PC-3 (cell line): ENCODE measurements around the gene IGFBP1. TPM values are rescaled to one million over a fixed set of nuclear protein-coding genes. Genes with fewer than 3 reads are reported as not detected.

ENCODE experiments used
- ATAC-seq: fragments of 200-7000 bp; cut with Tn5 transposase; 2 replicates; pipeline ENCODE4 v1.9.1; 2020; ENCODE audit warnings: mild to moderate bottlenecking, moderate library complexity
- BruUV-seq: library from RNA; stranded (reverse); fragments of 400-500 nt; replicated peaks from 2 replicates; lab custom pipeline; 2021; lab: Mats Ljungman, UMichigan
- CTCF ChIA-PET: fragments of 300-600 bp; sonication (Branson Sonifier 250); formaldehyde crosslinking; loops from one replicate; lab custom pipeline; 2022; ENCODE audit warnings: antibody characterized with exemption; lab: Charles Lee
- POLR2A ChIA-PET: fragments of 300-600 bp; sonication (Branson Sonifier 250); formaldehyde crosslinking; loops from one replicate; lab custom pipeline; 2022; ENCODE audit warnings: antibody characterized with exemption; ENCODE audit not compliant: unreplicated experiment; lab: Charles Lee
- DNase-seq: peaks from one replicate; pipeline ENCODE4 v3.0.0-alpha.2; 2015
- H2AFZ ChIP-seq: fragments of 300-600 bp; sonication (generic); 2 replicates; pipeline ENCODE4 v1.6.0; 2016; ENCODE audit warnings: antibody characterized with exemption, low read length
- H3F3A ChIP-seq: fragments of 300-600 bp; sonication (generic); one replicate; pipeline ENCODE4 v1.6.0; 2017; ENCODE audit warnings: antibody characterized with exemption, low read length, control low read depth, mild to moderate bottlenecking; ENCODE audit not compliant: unreplicated experiment
- H3K27ac ChIP-seq: fragments of 300-600 bp; sonication (generic); 2 replicates; pipeline ENCODE4 v1.5.1; 2016; ENCODE audit warnings: mild to moderate bottlenecking, low read length
- H3K27me3 ChIP-seq: fragments of 300-600 bp; sonication (generic); 2 replicates; pipeline ENCODE4 v1.6.1; 2016; ENCODE audit warnings: low read length, mixed read lengths
- H3K36me3 ChIP-seq: fragments of 300-600 bp; sonication (generic); 2 replicates; pipeline ENCODE4 v1.6.1; 2016; ENCODE audit warnings: low read depth, mixed run types, low read length, mixed read lengths
- H3K4me1 ChIP-seq: fragments of 300-600 bp; sonication (generic); 2 replicates; pipeline ENCODE4 v1.5.1; 2016; ENCODE audit warnings: low read length; ENCODE audit not compliant: insufficient read depth
- H3K4me2 ChIP-seq: fragments of 300-600 bp; sonication (generic); 2 replicates; pipeline ENCODE4 v1.6.0; 2016; ENCODE audit warnings: low read length
- H3K4me3 ChIP-seq: fragments of 300-600 bp; sonication (generic); 2 replicates; pipeline ENCODE4 v1.5.1; 2016; ENCODE audit warnings: mild to moderate bottlenecking, low read length, mixed read lengths
- H3K79me2 ChIP-seq: fragments of 300-600 bp; sonication (generic); 2 replicates; pipeline ENCODE4 v1.6.1; 2017; ENCODE audit warnings: low read length, mixed read lengths
- H3K9ac ChIP-seq: fragments of 300-600 bp; sonication (generic); 2 replicates; pipeline ENCODE4 v1.6.0; 2016; ENCODE audit warnings: mild to moderate bottlenecking, low read length
- H3K9me2 ChIP-seq: fragments of 300-600 bp; sonication (generic); replicated peaks from 2 replicates; pipeline ENCODE4 v1.6.1; 2016; ENCODE audit warnings: mixed run types, low read length, mixed read lengths
- H3K9me3 ChIP-seq: fragments of 300-600 bp; sonication (generic); 2 replicates; pipeline ENCODE4 v1.6.1; 2016; ENCODE audit warnings: low read length, mixed read lengths
- H4K20me1 ChIP-seq: fragments of 300-600 bp; sonication (generic); 2 replicates; pipeline ENCODE4 v1.6.1; 2016; ENCODE audit warnings: low read length, mixed read lengths
- CTCF ChIP-seq: fragments of 300-600 bp; sonication (generic); conservative IDR thresholded peaks from 2 replicates; pipeline ENCODE4 v1.5.1; 2017; ENCODE audit warnings: antibody characterized with exemption, low read depth, mild to moderate bottlenecking, low read length
- EZH2 ChIP-seq: fragments of 300-600 bp; sonication (generic); IDR thresholded peaks from one replicate; pipeline ENCODE4 v1.6.1; 2017; ENCODE audit warnings: antibody characterized with exemption, mild to moderate bottlenecking, low read length; ENCODE audit not compliant: unreplicated experiment
- EZH2phosphoT487 ChIP-seq: fragments of 300-600 bp; sonication (generic); IDR thresholded peaks from 2 replicates; pipeline ENCODE4 v1.6.1; 2018; ENCODE audit warnings: mild to moderate bottlenecking, antibody characterized with exemption, low read length, borderline replicate concordance
- intact Hi-C: fragments of 100-400 bp; cut with micrococcal nuclease; formaldehyde crosslinking; loops from 2 replicates; pipeline ENCODE4 v1.9.0; 2023
- total RNA-seq: library from RNA; depleted of rRNA; stranded (reverse); fragments of >200 nt; gene quantifications from 2 replicates; pipeline ENCODE4 v1.2.3, GENCODE V29; 2014

IGFBP1 gene
- total RNA-seq, 1 experiment from 2014 or later, result 1.5 TPM

GRCh38 chr7:45909561-45909960 is 21.3 kb downstream of the IGFBP1 start:
- intact Hi-C loops, result no loop called here
- CTCF ChIA-PET, result no interaction called here
- H3K9me3 ChIP-seq, result no peaks in the 10 kb centered on the region

GRCh38 chr7:45910855-45911254 is 22.6 kb downstream of the IGFBP1 start:
- DNase-seq (no peak), ATAC-seq (no peak)
- Histone ChIP-seq H4K20me1 (no peaks in the 10 kb centered on the region), H3K4me2 (no peak overlapping the region), H3K79me2 (no peaks in the 10 kb centered on the region), H3K4me3 (no peak overlapping the region), H3K9me3 (no peaks in the 10 kb centered on the region), H3K4me1 (no peaks in the 10 kb centered on the region), H2AFZ (no peak overlapping the region), H3K9ac (no peak overlapping the region), H3K27me3 (no peaks in the 10 kb centered on the region), H3K9me2 (no peaks in the 10 kb centered on the region), H3K36me3 (peaks cover 7% of the 10 kb centered on the region; the same call in 1 of the 2 replicates), H3F3A (no peaks in the 10 kb centered on the region), H3K27ac (no peak overlapping the region)
- intact Hi-C loops, result no loop called here
- no TSS peak for BruUV-seq
- no peak for TF ChIP-seq EZH2phosphoT487
- ChIA-PET CTCF (interaction anchor here (0.5 kb wide), 1 partner anchor 100 kb away, joined by 8 read pairs; no protein-coding TSS in a partner anchor), POLR2A (no interaction called here)

More at GRCh38 chr7:45909561-45909960, 21.3 kb downstream of the IGFBP1 start:
- Histone ChIP-seq H2AFZ (no peak overlapping the region), H3K27ac (no peak overlapping the region), H4K20me1 (no peaks in the 10 kb centered on the region), H3K4me2 (no peak overlapping the region), H3K36me3 (peaks cover 7% of the 10 kb centered on the region; the same call in 1 of the 2 replicates), H3K4me1 (no peaks in the 10 kb centered on the region), H3K79me2 (no peaks in the 10 kb centered on the region), H3K4me3 (no peak overlapping the region), H3F3A (no peaks in the 10 kb centered on the region), H3K9ac (no peak overlapping the region), H3K9me2 (no peaks in the 10 kb centered on the region), H3K27me3 (no peaks in the 10 kb centered on the region)
- no TSS peak for BruUV-seq
- ATAC-seq (no peak), DNase-seq (no peak)
- POLR2A ChIA-PET, result no interaction called here
- TF ChIP-seq EZH2 (no peak), CTCF (no peak), EZH2phosphoT487 (no peak)

GRCh38 chr7:45911311-45911710 is 23.0 kb downstream of the IGFBP1 start:
- H3K9me3 ChIP-seq, result no peaks in the 10 kb centered on the region
- H3K9me2 ChIP-seq, result no peaks in the 10 kb centered on the region
- DNase-seq (no peak), ATAC-seq (no peak)
- H3K4me1 ChIP-seq, result no peaks in the 10 kb centered on the region
- H3K27me3 ChIP-seq, result no peaks in the 10 kb centered on the region
- intact Hi-C loops, result no loop called here
- peaks cover 7% of the 10 kb centered on the region; the same call in 1 of the 2 replicates for H3K36me3 ChIP-seq
- H3F3A ChIP-seq, result no peaks in the 10 kb centered on the region
- no peak overlapping the region for H2AFZ ChIP-seq
- H3K9ac ChIP-seq, result no peak overlapping the region
- H3K4me3 ChIP-seq, result no peak overlapping the region
- H3K79me2 ChIP-seq, result no peaks in the 10 kb centered on the region
- POLR2A ChIA-PET, result no interaction called here
- no peak overlapping the region for H3K27ac ChIP-seq
- H4K20me1 ChIP-seq, result no peaks in the 10 kb centered on the region
- CTCF ChIA-PET, result interaction anchor here (0.5 kb wide), 1 partner anchor 99 kb away, joined by 8 read pairs; no protein-coding TSS in a partner anchor
- TF ChIP-seq EZH2phosphoT487 (no peak), CTCF (no peak), EZH2 (no peak)
- H3K4me2 ChIP-seq, result no peak overlapping the region
- no TSS peak for BruUV-seq
